ENCODE measurements around the gene IGFBP5. TPM values are rescaled to one million over a fixed set of nuclear protein-coding genes. Genes with fewer than 3 reads are reported as not detected.

Gene IGFBP5
- total and polyA plus RNA-seq, 2 of the 8 experiments (the other 6 are each of a cell fraction or from before 2014, with no cell fraction given) = 2.2 to 2.5 TPM

GRCh38 chr2:216670266-216671080 lies 24.9 kb downstream of the IGFBP5 start (continued):
- no peak for TF ChIP-seq CHD7 (IDR thresholded peaks at IDR 0.05; ENCODE audit: insufficient replicate concordance, low read length)

Measured in H1 (cell line).